Measurements from ENCODE around the gene POC1A. TPM values are rescaled to one million over a fixed set of nuclear protein-coding genes. Genes with fewer than 3 reads are reported as not detected.

The POC1A gene
- polyA plus RNA-seq, 5 donors, result 8.5 to 13.2 (median 9.8) TPM

DNA sequence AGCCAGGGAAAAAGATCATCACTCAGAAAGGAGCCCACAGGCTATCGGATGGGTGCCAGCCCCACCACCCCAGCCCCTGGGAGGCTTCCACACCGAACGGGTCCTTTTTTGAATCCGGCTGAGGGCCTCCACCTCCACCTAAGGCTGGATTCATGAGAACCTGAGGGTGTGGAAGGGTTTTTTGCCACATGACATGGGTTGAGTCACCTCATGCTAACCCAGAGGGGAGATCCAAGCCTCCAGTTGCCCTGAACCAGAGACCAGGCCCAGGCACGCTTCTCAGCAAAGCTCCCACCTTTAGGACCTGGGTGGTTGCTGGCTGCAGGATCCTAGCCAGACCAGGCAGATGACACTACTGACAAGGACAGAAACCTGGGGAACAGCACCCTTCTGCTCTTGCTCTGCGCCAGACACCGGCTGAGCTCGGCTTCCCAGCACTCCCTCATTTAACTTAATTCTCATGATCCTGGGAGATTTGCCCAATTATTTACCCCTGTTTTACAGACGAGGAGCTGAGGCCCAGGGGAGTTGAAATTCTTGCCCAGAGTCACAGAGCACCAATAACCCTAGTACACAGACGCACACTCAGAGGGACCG lies 123.4 kb downstream of the POC1A start:
- DNase-seq, result no peak

GRCh38 chr3:52029535-52029934 lies 124.7 kb downstream of the POC1A start:
- no peak for DNase-seq

GRCh38 chr3:52029053-52029452 lies 125.2 kb downstream of the POC1A start:
- no peak for DNase-seq

DNA sequence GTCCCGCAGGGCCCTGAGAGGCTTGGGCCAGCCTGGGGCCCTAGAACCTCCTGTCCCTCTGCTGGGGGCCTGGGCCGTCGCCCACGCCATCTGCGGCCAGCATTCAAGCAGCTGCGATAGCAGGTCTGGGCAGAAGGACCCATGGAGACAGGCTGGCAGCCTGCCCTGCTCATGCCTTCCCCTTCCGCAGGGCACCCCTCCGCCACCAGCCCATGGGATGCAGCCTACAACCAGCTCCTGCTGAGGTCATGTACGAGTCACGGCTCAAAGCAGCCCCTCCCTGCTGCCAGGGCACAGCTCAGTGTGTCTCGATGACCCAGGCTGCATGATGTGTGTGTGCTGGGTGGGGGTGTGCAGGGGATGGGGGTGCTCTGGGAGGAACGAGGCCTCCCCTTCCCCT lies 125.7 kb downstream of the POC1A start:
- no peak for DNase-seq

DNA sequence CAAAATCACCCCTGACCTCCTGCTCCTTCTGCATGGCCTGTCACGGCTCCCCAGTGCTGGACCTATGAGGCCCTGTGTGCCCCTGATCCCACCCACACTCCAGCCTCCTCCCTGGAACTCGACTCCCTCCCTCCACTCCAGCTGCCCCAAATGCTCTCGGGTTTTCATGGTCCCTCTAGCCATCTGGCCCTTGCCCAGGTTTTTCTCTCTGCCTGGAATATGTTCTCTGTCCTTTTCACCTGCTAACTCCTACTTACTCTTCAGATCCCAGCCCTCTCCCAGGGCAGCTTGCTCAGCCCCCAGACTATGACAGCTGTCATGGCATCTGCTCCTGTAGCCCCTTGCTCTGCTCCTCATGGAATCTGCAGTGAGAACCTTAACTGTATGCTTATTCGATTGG lies 128.2 kb downstream of the POC1A start:
- no peak for DNase-seq

DNA sequence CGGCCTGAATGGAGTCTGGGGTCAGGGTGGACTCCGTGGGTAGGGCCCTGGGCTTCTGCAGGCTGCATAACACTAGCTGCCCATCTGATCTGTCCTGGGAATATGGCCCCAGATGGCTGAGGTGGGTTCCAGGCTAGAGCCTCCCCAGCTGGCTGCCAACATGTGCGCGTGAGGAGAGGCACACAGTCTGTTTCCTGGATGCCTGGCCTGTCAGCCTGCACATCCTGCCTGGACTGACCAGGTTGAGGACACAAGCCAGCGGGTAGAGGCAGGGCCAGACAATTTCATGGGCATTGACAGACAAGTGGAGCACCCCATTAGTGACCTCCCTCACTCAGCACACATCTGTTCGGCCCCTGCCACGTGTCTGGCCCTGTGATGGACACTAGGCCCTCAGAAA lies 128.8 kb downstream of the POC1A start:
- no peak for DNase-seq

Other genes with a start within 250 kb of the POC1A start
- 10 to 100 TPM; 13.4 to 26.3 (median 18.9) TPM for gene RRP9, start 212.5 kb downstream of the POC1A start, polyA plus RNA-seq (ENCODE audit: insufficient read depth in 1 of 5, insufficient read length in 5 of 5, low replicate concordance in 1 of 5)
- gene PARP3, start 212.1 kb downstream of the POC1A start, polyA plus RNA-seq (ENCODE audit: insufficient read depth in 1 of 5, insufficient read length in 5 of 5, low replicate concordance in 1 of 5), result 10 to 100 TPM; 16.3 to 24.2 (median 20.1) TPM
- under 1 TPM; 0.18 to 0.38 (median 0.28) TPM for gene GPR62, start 199.0 kb downstream of the POC1A start, polyA plus RNA-seq (ENCODE audit: insufficient read depth in 1 of 5, insufficient read length in 5 of 5, low replicate concordance in 1 of 5)
- 10 to 100 TPM; 35.7 to 67.3 (median 47.7) TPM for gene PCBP4, start 187.0 kb downstream of the POC1A start, polyA plus RNA-seq (ENCODE audit: insufficient read depth in 1 of 5, insufficient read length in 5 of 5, low replicate concordance in 1 of 5)
- gene ABHD14B, start 180.4 kb downstream of the POC1A start, polyA plus RNA-seq (ENCODE audit: insufficient read depth in 1 of 5, insufficient read length in 5 of 5, low replicate concordance in 1 of 5), result 10 to 100 TPM; 43.4 to 52.4 (median 50.6) TPM
- 10 to 100 TPM; 19.3 to 33.6 (median 23.2) TPM for gene ABHD14A, start 179.4 kb downstream of the POC1A start, polyA plus RNA-seq (ENCODE audit: insufficient read depth in 1 of 5, insufficient read length in 5 of 5, low replicate concordance in 1 of 5)
- 10 to 100 TPM; 28.7 to 43.1 (median 37.4) TPM for gene ACY1, start 170.9 kb downstream of the POC1A start, polyA plus RNA-seq (ENCODE audit: insufficient read depth in 1 of 5, insufficient read length in 5 of 5, low replicate concordance in 1 of 5)
- gene RPL29, start 158.5 kb downstream of the POC1A start, polyA plus RNA-seq (ENCODE audit: insufficient read depth in 1 of 5, insufficient read length in 5 of 5, low replicate concordance in 1 of 5), result 1,000 to 10,000 TPM; 1,885 to 2,503 (median 1,910) TPM
- 10 to 100 TPM; 17.4 to 24.2 (median 22.2) TPM for gene DUSP7, start 97.9 kb downstream of the POC1A start, polyA plus RNA-seq (ENCODE audit: insufficient read depth in 1 of 5, insufficient read length in 5 of 5, low replicate concordance in 1 of 5)
- 10 to 100 TPM; 36.0 to 41.9 (median 39.3) TPM for gene ALAS1, start 43.7 kb upstream of the POC1A start, polyA plus RNA-seq (ENCODE audit: insufficient read depth in 1 of 5, insufficient read length in 5 of 5, low replicate concordance in 1 of 5)
- under 1 TPM; 0.20 to 0.59 (median 0.31) TPM for gene TLR9, start 71.2 kb upstream of the POC1A start, polyA plus RNA-seq (ENCODE audit: insufficient read depth in 1 of 5, insufficient read length in 5 of 5, low replicate concordance in 1 of 5)
- gene TWF2, start 84.7 kb upstream of the POC1A start, polyA plus RNA-seq (ENCODE audit: insufficient read depth in 1 of 5, insufficient read length in 5 of 5, low replicate concordance in 1 of 5), result 10 to 100 TPM; 25.5 to 45.0 (median 31.5) TPM
- gene PPM1M, start 91.3 kb upstream of the POC1A start, polyA plus RNA-seq (ENCODE audit: insufficient read depth in 1 of 5, insufficient read length in 5 of 5, low replicate concordance in 1 of 5), result 10 to 100 TPM; 28.7 to 33.6 (median 30.5) TPM
- gene WDR82, start 124.2 kb upstream of the POC1A start, polyA plus RNA-seq (ENCODE audit: insufficient read depth in 1 of 5, insufficient read length in 5 of 5, low replicate concordance in 1 of 5), result 100 to 1,000 TPM in 3 of 5 donors, 10 to 100 TPM in 2; 96.6 to 114 (median 106) TPM
- gene GLYCTK, start 133.4 kb upstream of the POC1A start, polyA plus RNA-seq (ENCODE audit: insufficient read depth in 1 of 5, insufficient read length in 5 of 5, low replicate concordance in 1 of 5), result 10 to 100 TPM in 3 of 5 donors, 1 to 10 TPM in 2; 7.8 to 11.6 (median 10.2) TPM
- gene DNAH1, start 161.9 kb upstream of the POC1A start, polyA plus RNA-seq (ENCODE audit: insufficient read depth in 1 of 5, insufficient read length in 5 of 5, low replicate concordance in 1 of 5), result 10 to 100 TPM in 3 of 5 donors, 1 to 10 TPM in 2; 7.2 to 12.4 (median 11.1) TPM

All from right lung (tissue), 5 donors.